HFF-Myc (cell line): ENCODE results near the gene PRPF31.
A peak's percentile ranks its signal among the peaks of the same experiment; 100 is the strongest.

Experiments used
- DNase-seq: peaks from one replicate; pipeline ENCODE4 v3.0.0-alpha.2; 2011; ENCODE audit warnings: low read depth; ENCODE audit errors: extremely low read depth
- H3K4me3 ChIP-seq: replicated peaks from 2 replicates; pipeline ENCODE4 v1.5.1; 2011; ENCODE audit warnings: low read depth, mild to moderate bottlenecking, control low read depth, low read length
- TF ChIP-seq, protein P1 (sequence below): IDR thresholded peaks from 2 replicates; pipeline ENCODE4 v1.5.1; 2012; ENCODE audit warnings: mild to moderate bottlenecking, low read depth, low read length, control low read depth; ENCODE audit errors: missing control alignments

The PRPF31 gene, protein sequence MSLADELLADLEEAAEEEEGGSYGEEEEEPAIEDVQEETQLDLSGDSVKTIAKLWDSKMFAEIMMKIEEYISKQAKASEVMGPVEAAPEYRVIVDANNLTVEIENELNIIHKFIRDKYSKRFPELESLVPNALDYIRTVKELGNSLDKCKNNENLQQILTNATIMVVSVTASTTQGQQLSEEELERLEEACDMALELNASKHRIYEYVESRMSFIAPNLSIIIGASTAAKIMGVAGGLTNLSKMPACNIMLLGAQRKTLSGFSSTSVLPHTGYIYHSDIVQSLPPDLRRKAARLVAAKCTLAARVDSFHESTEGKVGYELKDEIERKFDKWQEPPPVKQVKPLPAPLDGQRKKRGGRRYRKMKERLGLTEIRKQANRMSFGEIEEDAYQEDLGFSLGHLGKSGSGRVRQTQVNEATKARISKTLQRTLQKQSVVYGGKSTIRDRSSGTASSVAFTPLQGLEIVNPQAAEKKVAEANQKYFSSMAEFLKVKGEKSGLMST

DNA sequence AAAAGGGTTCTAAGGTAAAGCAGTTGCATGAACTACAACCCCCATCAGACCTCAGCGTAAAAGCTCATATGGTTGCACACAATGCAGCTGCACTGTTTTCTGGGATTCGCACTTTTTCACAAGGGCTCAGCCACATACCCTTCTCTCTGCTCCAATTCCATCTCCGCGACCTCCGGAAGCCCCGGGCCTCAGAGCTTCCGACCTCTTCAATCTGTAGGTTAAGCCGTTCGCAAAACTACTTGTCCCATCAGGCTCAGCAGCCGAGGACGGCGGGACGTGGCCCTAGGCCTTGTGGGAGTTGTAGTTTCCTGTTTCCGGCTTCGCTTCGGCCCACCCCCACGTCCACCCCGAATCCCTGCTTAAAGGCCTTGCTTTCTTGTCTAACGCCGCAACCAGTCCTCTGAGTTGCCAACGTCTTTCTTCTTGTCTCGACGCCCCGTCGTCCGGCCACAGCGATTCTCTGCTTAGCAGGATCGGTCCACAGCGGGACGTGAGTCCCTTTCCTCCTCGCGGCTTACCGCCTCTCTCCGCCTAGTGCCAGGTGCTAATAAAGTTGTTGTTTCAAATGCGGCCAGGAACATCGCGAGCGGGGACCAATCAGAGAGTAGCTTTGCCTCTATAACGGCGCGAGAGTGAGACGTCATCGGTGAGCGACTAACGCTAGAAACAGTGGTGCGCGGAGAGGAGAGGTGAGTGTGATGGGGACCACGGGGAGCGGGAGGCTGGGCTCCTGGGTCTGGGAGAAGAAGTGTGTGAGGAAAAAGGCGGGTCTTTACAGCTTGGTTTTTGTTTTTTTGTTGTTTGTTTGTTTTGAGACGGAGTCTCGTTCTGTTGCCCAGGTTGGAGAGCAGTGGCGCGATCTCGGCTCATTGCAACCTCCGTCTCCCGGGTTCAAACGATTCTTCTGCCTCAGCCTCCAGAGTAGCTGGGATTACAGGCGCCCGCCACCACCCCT lies at the start of gene PRPF31, which contains the start of gene TFPT:
PRPF31 (plus strand) TSS at position 646 of the 955 bp plus-strand sequence. CDS start 2,525 bp downstream, outside the sequence.
TFPT (minus strand) TSS at position 549 of the 955 bp plus-strand sequence; CDS start at position 161, 388 bp downstream.
- TF ChIP-seq, protein P1, sequence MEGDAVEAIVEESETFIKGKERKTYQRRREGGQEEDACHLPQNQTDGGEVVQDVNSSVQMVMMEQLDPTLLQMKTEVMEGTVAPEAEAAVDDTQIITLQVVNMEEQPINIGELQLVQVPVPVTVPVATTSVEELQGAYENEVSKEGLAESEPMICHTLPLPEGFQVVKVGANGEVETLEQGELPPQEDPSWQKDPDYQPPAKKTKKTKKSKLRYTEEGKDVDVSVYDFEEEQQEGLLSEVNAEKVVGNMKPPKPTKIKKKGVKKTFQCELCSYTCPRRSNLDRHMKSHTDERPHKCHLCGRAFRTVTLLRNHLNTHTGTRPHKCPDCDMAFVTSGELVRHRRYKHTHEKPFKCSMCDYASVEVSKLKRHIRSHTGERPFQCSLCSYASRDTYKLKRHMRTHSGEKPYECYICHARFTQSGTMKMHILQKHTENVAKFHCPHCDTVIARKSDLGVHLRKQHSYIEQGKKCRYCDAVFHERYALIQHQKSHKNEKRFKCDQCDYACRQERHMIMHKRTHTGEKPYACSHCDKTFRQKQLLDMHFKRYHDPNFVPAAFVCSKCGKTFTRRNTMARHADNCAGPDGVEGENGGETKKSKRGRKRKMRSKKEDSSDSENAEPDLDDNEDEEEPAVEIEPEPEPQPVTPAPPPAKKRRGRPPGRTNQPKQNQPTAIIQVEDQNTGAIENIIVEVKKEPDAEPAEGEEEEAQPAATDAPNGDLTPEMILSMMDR, result no peak
- DNase-seq, result peak; percentile 97
- peak within 1 kb of the TSS; percentile 82 for H3K4me3 ChIP-seq

DNA sequence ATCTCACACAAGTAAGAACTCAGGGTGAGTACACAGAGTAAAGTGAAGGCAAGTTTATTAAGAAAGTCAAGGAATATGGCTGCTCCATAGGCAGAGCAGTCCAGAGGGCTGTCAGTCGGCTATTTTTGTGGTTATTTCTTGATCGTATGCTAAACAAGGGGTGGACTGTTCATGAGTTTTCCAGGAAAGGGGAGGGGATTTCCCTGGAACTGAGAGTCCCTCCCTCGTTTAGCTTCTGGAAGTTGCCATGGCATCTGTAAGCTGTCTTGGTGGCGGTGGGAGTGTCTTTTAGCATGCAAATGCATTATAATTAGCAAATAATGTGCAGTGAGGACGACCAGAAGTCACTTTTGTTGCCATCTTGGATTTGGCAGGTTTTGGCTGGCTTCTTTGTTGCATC lies 46.1 kb upstream of the PRPF31 start:
- no peak for DNase-seq
- H3K4me3 ChIP-seq, result no peak overlapping the region
- TF ChIP-seq, protein P1, result no peak

DNA sequence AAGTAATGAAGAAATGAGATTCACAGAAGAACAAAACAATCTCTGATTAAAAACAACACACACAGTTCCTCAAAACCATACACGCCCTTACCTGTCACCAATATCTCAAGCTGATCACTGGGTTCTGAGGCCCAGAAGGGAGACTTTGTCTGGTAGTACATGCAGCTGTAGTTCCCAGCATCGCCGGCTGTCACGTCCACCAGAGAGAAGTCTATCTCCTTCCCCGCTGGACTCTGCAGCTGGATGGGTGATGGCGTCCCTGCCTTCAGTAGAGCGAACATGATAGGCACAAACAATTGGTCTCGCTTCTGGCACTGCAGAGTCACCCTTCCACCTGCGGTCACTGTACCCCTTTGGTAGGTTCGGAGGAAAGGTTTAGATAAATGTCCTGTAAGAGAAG lies 41.7 kb upstream of the PRPF31 start:
- no peak for DNase-seq
- no peak overlapping the region for H3K4me3 ChIP-seq
- TF ChIP-seq, protein P1, result no peak

DNA sequence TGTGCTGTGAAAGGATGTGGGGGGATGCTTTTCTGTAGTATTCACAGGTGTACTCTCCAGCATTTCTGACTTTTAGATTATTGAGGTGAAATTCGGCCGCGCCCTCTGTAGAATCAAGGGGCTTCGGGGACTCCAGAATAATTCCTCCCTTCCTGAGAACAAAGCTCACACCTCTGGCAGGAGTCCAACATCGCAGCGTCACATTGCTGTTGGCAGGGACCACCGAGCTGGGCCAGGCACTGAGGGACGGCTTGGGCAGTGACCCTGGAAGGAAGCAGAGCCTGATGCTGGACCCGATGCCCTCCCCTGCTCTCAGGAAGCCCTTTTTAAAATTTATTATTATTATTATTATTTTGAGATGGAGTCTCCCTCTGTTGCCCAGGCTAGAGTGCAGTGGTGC lies 40.7 kb upstream of the PRPF31 start:
- no peak for DNase-seq
- TF ChIP-seq, protein P1, result no peak
- H3K4me3 ChIP-seq, result no peak overlapping the region

DNA sequence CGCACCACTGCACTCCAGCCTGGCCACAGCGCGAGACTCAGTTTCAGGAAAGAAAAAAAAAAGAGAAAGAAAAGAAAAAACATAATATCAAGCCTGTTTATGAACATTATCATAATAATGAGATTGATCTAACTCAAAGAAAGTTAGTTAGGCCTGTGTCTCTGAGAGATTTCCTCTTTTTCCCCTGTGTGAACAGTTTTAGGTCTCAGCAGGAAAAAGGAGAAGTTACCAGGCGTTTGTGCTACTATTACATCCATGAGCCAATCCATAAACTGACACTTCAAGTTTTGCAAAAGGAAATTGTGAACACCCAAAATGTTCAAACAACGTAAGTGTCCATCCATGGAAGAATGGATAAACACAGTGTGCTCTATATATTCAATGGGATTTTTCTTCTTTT lies 38.2 kb upstream of the PRPF31 start:
- TF ChIP-seq, protein P1, result no peak
- no peak for DNase-seq

DNA sequence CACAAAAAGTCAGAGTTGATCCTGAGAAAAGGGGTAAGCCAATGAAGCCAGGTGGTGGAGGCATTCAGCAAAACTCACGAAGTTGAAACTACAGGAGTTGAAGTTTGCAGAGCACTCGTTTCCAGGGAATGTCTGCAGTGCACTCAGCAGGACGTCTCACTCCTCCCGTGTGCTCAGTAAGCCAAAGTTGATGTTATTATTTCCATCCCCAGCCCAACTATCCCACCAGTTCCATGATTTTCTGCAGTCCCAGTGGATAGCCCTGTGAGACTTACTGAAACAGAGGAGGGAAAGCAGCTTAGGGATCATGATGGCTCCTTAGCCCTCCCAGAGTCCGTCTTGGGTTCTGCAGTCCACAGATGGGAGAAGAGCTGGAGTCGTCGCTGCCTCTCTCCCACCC lies 34.5 kb upstream of the PRPF31 start, which contains the start of gene TARM1:
TARM1 (minus strand) TSS at position 334 of the 400 bp plus-strand sequence; CDS start at position 309, 25 bp downstream.
- no peak within 1 kb of the TSS for H3K4me3 ChIP-seq
- no peak for DNase-seq
- TF ChIP-seq, protein P1, result no peak

More for the DNA sequence above, 38.2 kb upstream of the PRPF31 start:
- no peak overlapping the region for H3K4me3 ChIP-seq
